Astrocyte of the spinal cord (primary cell): ENCODE measurements around the gene COL26A1.
"Not testable (repeated sequence)": the region's sequence is repeated elsewhere in the genome, so short reads cannot be mapped to it uniquely, and the experiment has no call there.

Source experiments
- DNase-seq: peaks from one replicate; pipeline ENCODE4 v3.0.0; 2011; ENCODE audit warnings: low read depth, low spot score
- H3K4me3 ChIP-seq: 2 replicates; pipeline ENCODE4 v1.5.1; 2011; ENCODE audit warnings: low read depth, mild to moderate bottlenecking, low read length, moderate library complexity
- CTCF ChIP-seq: IDR thresholded peaks from 2 replicates; pipeline ENCODE4 v1.5.1; 2012; ENCODE audit warnings: low read depth, mild to moderate bottlenecking, low read length, inconsistent platforms
- in situ Hi-C: cut with HindIII; loops from 2 replicates; pipeline ENCODE4 v1.10.0; 2017; ENCODE audit warnings: low sequenced_read_pairs

Gene COL26A1

GRCh38 chr7:101556453-101556968 is 193.8 kb downstream of the COL26A1 start:
- in situ Hi-C loops: no loop called here
- H3K4me3 ChIP-seq: no peak overlapping the region
- no peak for TF ChIP-seq CTCF
- no peak for DNase-seq

GRCh38 chr7:101557421-101557820 is 194.7 kb downstream of the COL26A1 start:
- no peak for DNase-seq
- no peak for TF ChIP-seq CTCF
- H3K4me3 ChIP-seq: no peak overlapping the region
- in situ Hi-C loops: no loop called here

- no peak for DNase-seq
- H3K4me3 ChIP-seq: no peak overlapping the region
- no peak for TF ChIP-seq CTCF
- in situ Hi-C loops: no loop called here
Measured at GRCh38 chr7:101557978-101558741, 195.5 kb downstream of the COL26A1 start.

GRCh38 chr7:101558742-101559325 is 196.2 kb downstream of the COL26A1 start:
- TF ChIP-seq CTCF: no peak
- H3K4me3 ChIP-seq: no peak overlapping the region
- DNase-seq: no peak
- in situ Hi-C loops: no loop called here

- no peak overlapping the region for H3K4me3 ChIP-seq
- DNase-seq: no peak
- in situ Hi-C loops: no loop called here
- no peak for TF ChIP-seq CTCF
Measured at GRCh38 chr7:101559586-101559985, 196.9 kb downstream of the COL26A1 start.

GRCh38 chr7:101560021-101560420 is 197.3 kb downstream of the COL26A1 start:
- in situ Hi-C loops, H3K4me3 ChIP-seq, DNase-seq: not testable (repeated sequence)

GRCh38 chr7:101560856-101561255 is 198.2 kb downstream of the COL26A1 start:
- in situ Hi-C loops: no loop called here
- TF ChIP-seq CTCF: no peak
- no peak for DNase-seq
- H3K4me3 ChIP-seq: no peak overlapping the region

- DNase-seq, in situ Hi-C loops: not testable (repeated sequence)
Measured at GRCh38 chr7:101561293-101561692, 198.6 kb downstream of the COL26A1 start.

More at GRCh38 chr7:101561293-101561692, 198.6 kb downstream of the COL26A1 start:
- H3K4me3 ChIP-seq: not testable (repeated sequence)
